ENCODE data around the gene SESN2. TPM values are rescaled to one million over a fixed set of nuclear protein-coding genes. Genes with fewer than 3 reads are reported as not detected.

The SESN2 gene
- total and polyA plus RNA-seq, 4 donors: 5.5 to 13.0 (median 10.7) TPM

GRCh38 chr1:28235755-28236655 is 23.3 kb upstream of the SESN2 start, which contains the start of gene ATP5IF1:
ATP5IF1 (plus strand) TSS chr1:28236124; CDS start chr1:28236184, 60 bp downstream.
- peak within 1 kb of the TSS; percentile 79 to 88 for H3K9ac ChIP-seq (ENCODE audit: low read depth in 1 of 2, low read length in 2 of 2)
- H3K4me3 ChIP-seq (ENCODE audit: low read depth in 1 of 3, low read length in 3 of 3): peak within 1 kb of the TSS; percentile 77 to 99 (median 98)
- TF ChIP-seq SP1 (IDR thresholded peaks at IDR 0.05) (peak; percentile 84), JUND (IDR thresholded peaks at IDR 0.05) (no peak), GABPA (IDR thresholded peaks at IDR 0.05 in 1 of 2, conservative IDR thresholded peaks at IDR 0.05 in 1 of 2) (peak in 1 of 2 donors; percentile 50), REST (IDR thresholded peaks at IDR 0.05) (peak; percentile 89), RAD21 (IDR thresholded peaks at IDR 0.05) (peak in 1 of 2 donors; percentile 3), HNF4G (IDR thresholded peaks at IDR 0.05) (peak; percentile 42), EGR1 (IDR thresholded peaks at IDR 0.05; ENCODE audit: low read depth in 2 of 2) (no peak), HNF4A (conservative IDR thresholded peaks at IDR 0.05) (peak; percentile 66 to 71), NR2F2 (IDR thresholded peaks at IDR 0.05) (no peak), FOXA2 (IDR thresholded peaks at IDR 0.05) (no peak), YY1 (IDR thresholded peaks at IDR 0.05) (peak; percentile 96), TAF1 (conservative IDR thresholded peaks at IDR 0.05) (peak; percentile 79), ZBTB33 (IDR thresholded peaks at IDR 0.05) (no peak)
- TF ChIP-seq, protein P1, sequence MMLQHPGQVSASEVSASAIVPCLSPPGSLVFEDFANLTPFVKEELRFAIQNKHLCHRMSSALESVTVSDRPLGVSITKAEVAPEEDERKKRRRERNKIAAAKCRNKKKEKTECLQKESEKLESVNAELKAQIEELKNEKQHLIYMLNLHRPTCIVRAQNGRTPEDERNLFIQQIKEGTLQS (IDR thresholded peaks at IDR 0.05): no peak
- TF ChIP-seq, protein P2, sequence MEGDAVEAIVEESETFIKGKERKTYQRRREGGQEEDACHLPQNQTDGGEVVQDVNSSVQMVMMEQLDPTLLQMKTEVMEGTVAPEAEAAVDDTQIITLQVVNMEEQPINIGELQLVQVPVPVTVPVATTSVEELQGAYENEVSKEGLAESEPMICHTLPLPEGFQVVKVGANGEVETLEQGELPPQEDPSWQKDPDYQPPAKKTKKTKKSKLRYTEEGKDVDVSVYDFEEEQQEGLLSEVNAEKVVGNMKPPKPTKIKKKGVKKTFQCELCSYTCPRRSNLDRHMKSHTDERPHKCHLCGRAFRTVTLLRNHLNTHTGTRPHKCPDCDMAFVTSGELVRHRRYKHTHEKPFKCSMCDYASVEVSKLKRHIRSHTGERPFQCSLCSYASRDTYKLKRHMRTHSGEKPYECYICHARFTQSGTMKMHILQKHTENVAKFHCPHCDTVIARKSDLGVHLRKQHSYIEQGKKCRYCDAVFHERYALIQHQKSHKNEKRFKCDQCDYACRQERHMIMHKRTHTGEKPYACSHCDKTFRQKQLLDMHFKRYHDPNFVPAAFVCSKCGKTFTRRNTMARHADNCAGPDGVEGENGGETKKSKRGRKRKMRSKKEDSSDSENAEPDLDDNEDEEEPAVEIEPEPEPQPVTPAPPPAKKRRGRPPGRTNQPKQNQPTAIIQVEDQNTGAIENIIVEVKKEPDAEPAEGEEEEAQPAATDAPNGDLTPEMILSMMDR (IDR thresholded peaks at IDR 0.05; ENCODE audit: low read depth, low read length, missing input control): no peak
- peak within 1 kb of the TSS; percentile 94 to 96 for H3K27ac ChIP-seq (ENCODE audit: low read depth in 1 of 2, low read length in 2 of 2)
- peaks cover 6 to 30% (median 24%) of the 10 kb centered on the region in 4 donors for H3K4me1 ChIP-seq (ENCODE audit: control insufficient read depth in 4 of 4, insufficient read depth in 4 of 4, low read length in 3 of 4)
- no peaks in the 10 kb centered on the region for H3K9me3 ChIP-seq (ENCODE audit: control insufficient read depth in 4 of 4, low read length in 3 of 4)
- peaks cover 0 to 4% (median 2%) of the 10 kb centered on the region in 4 donors for H3K36me3 ChIP-seq (ENCODE audit: control insufficient read depth in 4 of 4, insufficient read depth in 3 of 4, low read depth in 1 of 4, low read length in 3 of 4)
- peak; percentile 95 for DNase-seq (ENCODE audit: low spot score)
- no peaks in the 10 kb centered on the region for H3K27me3 ChIP-seq (ENCODE audit: control insufficient read depth in 4 of 4, insufficient read depth in 4 of 4, low read length in 3 of 4)
- WGBS: under 1% methylated on average over 60 of the region's 60 CpGs

Measured in liver (tissue), 9 donors.